Loucy (cell line): ENCODE results near the gene TBC1D7.

Experiments used
- H2AFZ ChIP-seq: fragments of 200-600 bp; sonication (generic); 2 replicates; pipeline ENCODE4 v1.6.0; 2016; ENCODE audit warnings: antibody characterized with exemption, mild to moderate bottlenecking, low read length, moderate library complexity
- H3F3A ChIP-seq: fragments of 200-600 bp; 2 replicates; pipeline ENCODE4 v1.6.0; 2016; ENCODE audit warnings: antibody characterized with exemption, low read depth, mild to moderate bottlenecking
- H3K27me3 ChIP-seq: fragments of 200-600 bp; sonication (generic); 2 replicates; pipeline ENCODE4 v1.6.1; 2014; ENCODE audit warnings: low read length, mild to moderate bottlenecking; ENCODE audit not compliant: insufficient read depth, poor library complexity, severe bottlenecking
- H3K36me3 ChIP-seq: fragments of 200-600 bp; sonication (generic); 2 replicates; pipeline ENCODE4 v1.6.1; 2016; ENCODE audit warnings: low read length; ENCODE audit not compliant: insufficient read depth
- H3K4me1 ChIP-seq: fragments of 200-600 bp; sonication (generic); 2 replicates; pipeline ENCODE4 v1.5.1; 2014; ENCODE audit warnings: low read length, mild to moderate bottlenecking; ENCODE audit not compliant: insufficient read depth, poor library complexity, severe bottlenecking
- H3K4me2 ChIP-seq: fragments of 200-600 bp; sonication (generic); 2 replicates; pipeline ENCODE4 v1.6.0; 2014; ENCODE audit warnings: antibody characterized with exemption, low read length, low read depth, mild to moderate bottlenecking; ENCODE audit not compliant: poor library complexity, severe bottlenecking
- H3K4me3 ChIP-seq: fragments of 200-600 bp; sonication (generic); 2 replicates; pipeline ENCODE4 v1.5.1; 2014; ENCODE audit warnings: low read length, mild to moderate bottlenecking, mixed read lengths; ENCODE audit not compliant: poor library complexity, severe bottlenecking
- H3K79me2 ChIP-seq: fragments of 200-600 bp; sonication (generic); 2 replicates; pipeline ENCODE4 v1.6.1; 2014; ENCODE audit warnings: low read length; ENCODE audit not compliant: insufficient read depth
- H3K9ac ChIP-seq: fragments of 200-600 bp; sonication (generic); 2 replicates; pipeline ENCODE4 v1.6.0; 2014; ENCODE audit warnings: mild to moderate bottlenecking, low read depth, low read length, moderate library complexity; ENCODE audit not compliant: poor library complexity, severe bottlenecking
- H3K9me2 ChIP-seq: fragments of 200-600 bp; sonication (generic); replicated peaks from 2 replicates; pipeline ENCODE4 v1.6.1; 2016; ENCODE audit warnings: low read depth, low read length, mixed read lengths
- H3K9me3 ChIP-seq: fragments of 200-600 bp; sonication (generic); 2 replicates; pipeline ENCODE4 v1.6.1; 2014; ENCODE audit warnings: mild to moderate bottlenecking, antibody characterized with exemption, low read length, low read depth; ENCODE audit not compliant: insufficient read depth
- H4K20me1 ChIP-seq: fragments of 200-600 bp; sonication (generic); 2 replicates; pipeline ENCODE4 v1.6.0; 2014; ENCODE audit warnings: antibody characterized with exemption, low read length, mild to moderate bottlenecking; ENCODE audit not compliant: insufficient read depth, poor library complexity, severe bottlenecking
- CTCF ChIP-seq: fragments of 200-600 bp; sonication (generic); conservative IDR thresholded peaks from 2 replicates; pipeline ENCODE4 v1.5.1; 2014; ENCODE audit warnings: mild to moderate bottlenecking, antibody characterized with exemption, low read length
- EZH2phosphoT487 ChIP-seq: fragments of 200-600 bp; IDR thresholded peaks from 2 replicates; pipeline ENCODE4 v1.6.1; 2018; ENCODE audit warnings: antibody characterized with exemption, mild to moderate bottlenecking, moderate library complexity, borderline replicate concordance

The TBC1D7 gene

GRCh38 chr6:13373919-13374318, 45.6 kb upstream of the TBC1D7 start:
- Histone ChIP-seq H3K4me3 (no peak overlapping the region), H3K4me1 (peaks cover 20% of the 10 kb centered on the region), H2AFZ (no peak overlapping the region), H3K27me3 (no peaks in the 10 kb centered on the region), H4K20me1 (no peaks in the 10 kb centered on the region), H3K9ac (no peak overlapping the region), H3F3A (no peaks in the 10 kb centered on the region), H3K79me2 (no peaks in the 10 kb centered on the region), H3K4me2 (no peak overlapping the region), H3K36me3 (no peaks in the 10 kb centered on the region), H3K9me2 (no peaks in the 10 kb centered on the region), H3K9me3 (no peaks in the 10 kb centered on the region)
- TF ChIP-seq CTCF (no peak), EZH2phosphoT487 (no peak)

- H3K4me2 ChIP-seq = no peak overlapping the region
- no peaks in the 10 kb centered on the region for H3F3A ChIP-seq
- H3K9me3 ChIP-seq = no peaks in the 10 kb centered on the region
Measured at GRCh38 chr6:13373488-13373886, 45.1 kb upstream of the TBC1D7 start.

GRCh38 chr6:13372688-13373487, 44.6 kb upstream of the TBC1D7 start:
- H3K4me1 ChIP-seq = peaks cover 17% of the 10 kb centered on the region
- no peaks in the 10 kb centered on the region for H4K20me1 ChIP-seq
- H3K9ac ChIP-seq = no peak overlapping the region
- no peak overlapping the region for H3K4me2 ChIP-seq
- no peaks in the 10 kb centered on the region for H3K36me3 ChIP-seq
- H3K79me2 ChIP-seq = no peaks in the 10 kb centered on the region
- no peak overlapping the region for H2AFZ ChIP-seq
- H3K27me3 ChIP-seq = no peaks in the 10 kb centered on the region
- no peak overlapping the region for H3K4me3 ChIP-seq
- no peaks in the 10 kb centered on the region for H3F3A ChIP-seq
- TF ChIP-seq EZH2phosphoT487 = no peak
- no peaks in the 10 kb centered on the region for H3K9me2 ChIP-seq
- no peaks in the 10 kb centered on the region for H3K9me3 ChIP-seq

More at GRCh38 chr6:13373488-13373886, 45.1 kb upstream of the TBC1D7 start:
- H3K36me3 ChIP-seq = no peaks in the 10 kb centered on the region
- H3K9me2 ChIP-seq = no peaks in the 10 kb centered on the region
- H2AFZ ChIP-seq = no peak overlapping the region
- H3K4me1 ChIP-seq = peaks cover 18% of the 10 kb centered on the region
- no peak overlapping the region for H3K4me3 ChIP-seq
- no peaks in the 10 kb centered on the region for H3K79me2 ChIP-seq
- TF ChIP-seq EZH2phosphoT487 = no peak
- no peak for TF ChIP-seq CTCF
- H4K20me1 ChIP-seq = no peaks in the 10 kb centered on the region
- no peaks in the 10 kb centered on the region for H3K27me3 ChIP-seq
- no peak overlapping the region for H3K9ac ChIP-seq

- H3K36me3 ChIP-seq = no peaks in the 10 kb centered on the region
- H4K20me1 ChIP-seq = no peaks in the 10 kb centered on the region
- no peak overlapping the region for H3K9ac ChIP-seq
- H3F3A ChIP-seq = no peaks in the 10 kb centered on the region
- no peaks in the 10 kb centered on the region for H3K27me3 ChIP-seq
- H3K9me2 ChIP-seq = no peaks in the 10 kb centered on the region
- H3K4me3 ChIP-seq = no peak overlapping the region
- no peaks in the 10 kb centered on the region for H3K9me3 ChIP-seq
- H3K79me2 ChIP-seq = no peaks in the 10 kb centered on the region
- H3K4me2 ChIP-seq = no peak overlapping the region
- peaks cover 17% of the 10 kb centered on the region for H3K4me1 ChIP-seq
- TF ChIP-seq EZH2phosphoT487 (no peak), CTCF (no peak)
- H2AFZ ChIP-seq = no peak overlapping the region
Measured at GRCh38 chr6:13372076-13372475, 43.7 kb upstream of the TBC1D7 start.
